Ishikawa (cell line): ENCODE results near the gene ATP6V1F.
A peak's percentile ranks its signal among the peaks of the same experiment; 100 is the strongest.

Experiments used
- CEBPB ChIP-seq: IDR thresholded peaks from 2 replicates; pipeline ENCODE4 v1.6.1; 2012
- CREB1 ChIP-seq: IDR thresholded peaks from 2 replicates; pipeline ENCODE4 v1.6.1; 2012; ENCODE audit warnings: low read depth
- EGR1 ChIP-seq: IDR thresholded peaks from 2 replicates; pipeline ENCODE4 v1.6.1; 2012
- EP300 ChIP-seq: IDR thresholded peaks from 2 replicates; pipeline ENCODE4 v1.6.1; 2012; ENCODE audit warnings: borderline replicate concordance
- FOXM1 ChIP-seq: IDR thresholded peaks from 2 replicates; pipeline ENCODE4 v1.6.1; 2012; ENCODE audit warnings: low read depth, borderline replicate concordance
- NFIC ChIP-seq: IDR thresholded peaks from 2 replicates; pipeline ENCODE4 v1.6.1; 2012
- RAD21 ChIP-seq: IDR thresholded peaks from 2 replicates; pipeline ENCODE4 v1.6.1; 2012; ENCODE audit warnings: low read depth
- TAF1 ChIP-seq: IDR thresholded peaks from 2 replicates; pipeline ENCODE4 v1.6.1; 2012; ENCODE audit warnings: low read depth, mild to moderate bottlenecking
- TCF12 ChIP-seq: IDR thresholded peaks from 2 replicates; pipeline ENCODE4 v1.6.1; 2012; ENCODE audit warnings: low read depth
- TEAD4 ChIP-seq: IDR thresholded peaks from 2 replicates; pipeline ENCODE4 v1.6.1; 2012
- YY1 ChIP-seq: IDR thresholded peaks from 2 replicates; pipeline ENCODE4 v1.6.1; 2012; ENCODE audit warnings: low read depth
- ZBTB7A ChIP-seq: IDR thresholded peaks from 2 replicates; pipeline ENCODE4 v1.6.1; 2012; ENCODE audit warnings: low read depth
- TF ChIP-seq, protein P1 (sequence below): IDR thresholded peaks from 2 replicates; pipeline ENCODE4 v1.6.1; 2012
- TF ChIP-seq, protein P2 (sequence below): IDR thresholded peaks from 2 replicates; pipeline ENCODE4 v1.6.1; 2012
- TF ChIP-seq, protein P3 (sequence below): IDR thresholded peaks from 2 replicates; pipeline ENCODE4 v1.6.1; 2012; ENCODE audit warnings: low read depth, mild to moderate bottlenecking

The ATP6V1F gene

DNA sequence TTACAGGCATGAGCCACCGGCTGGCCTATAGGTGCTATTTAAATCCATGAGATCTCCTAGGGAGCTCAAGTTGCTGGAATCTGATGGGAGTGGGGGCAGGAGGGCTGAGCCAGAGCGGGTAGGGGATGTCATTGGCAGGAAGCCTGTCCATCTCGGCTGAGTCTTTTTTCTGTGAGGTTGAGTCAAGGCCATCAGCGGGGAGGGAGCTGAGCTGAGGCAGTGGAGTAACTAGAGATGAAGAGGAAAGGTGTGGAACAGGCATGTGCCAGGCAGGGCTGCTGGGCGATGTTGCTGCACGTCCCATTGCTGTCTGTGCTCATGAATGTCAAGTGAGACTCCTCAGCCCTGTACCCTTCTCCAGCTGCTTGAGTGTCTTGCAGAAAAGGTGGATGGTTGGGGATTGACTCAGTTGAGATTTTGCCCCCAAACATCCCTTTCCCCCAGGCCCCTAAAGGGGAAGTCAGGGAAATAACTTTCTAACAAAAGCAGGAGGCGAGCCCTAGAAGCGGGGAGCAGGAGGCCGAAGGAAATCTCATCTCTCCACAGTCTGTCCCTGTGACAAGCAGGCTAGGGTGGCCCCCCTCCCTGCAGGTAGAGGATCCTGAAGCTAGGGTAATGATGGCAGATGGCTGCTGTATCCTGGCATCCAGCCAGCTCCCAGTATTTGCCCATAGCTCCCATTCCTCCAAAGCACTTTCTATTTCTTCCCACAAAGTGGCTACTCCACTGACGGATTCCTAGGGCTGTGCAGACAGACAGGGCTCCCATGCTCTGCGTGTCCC, 5.4 kb downstream of the ATP6V1F start:
- TF ChIP-seq NFIC (peak; percentile 29; the same call in 1 of the 2 replicates), YY1 (no peak), TCF12 (peak; percentile 16; the same call in 1 of the 2 replicates)

DNA sequence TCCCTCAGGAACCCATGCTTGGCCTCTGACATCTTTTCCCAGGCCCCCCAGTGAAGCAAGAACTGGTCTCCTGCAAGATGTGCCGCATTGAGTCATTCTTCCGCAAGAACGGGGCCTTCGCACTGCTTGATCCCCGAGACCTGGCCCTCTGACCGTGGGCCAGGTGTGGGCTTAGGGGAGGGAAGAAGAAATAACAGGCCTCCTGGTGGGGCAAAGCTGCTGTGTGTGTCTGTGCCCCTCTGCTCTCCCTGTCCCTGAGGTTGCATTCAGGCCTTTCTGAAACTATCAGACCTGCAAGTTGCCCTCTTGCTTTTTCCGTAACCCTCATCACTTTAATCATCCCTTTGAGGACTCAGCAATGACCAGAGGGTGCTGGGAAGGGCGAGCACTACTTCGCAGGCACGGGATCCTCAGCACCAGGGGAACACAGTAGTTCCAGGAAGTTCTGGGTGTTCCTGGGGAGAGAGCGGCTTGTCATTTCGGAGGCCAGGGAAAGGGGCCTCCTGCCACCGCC, 6.0 kb downstream of the ATP6V1F start:
- TF ChIP-seq FOXM1 (no peak), TEAD4 (no peak)

DNA sequence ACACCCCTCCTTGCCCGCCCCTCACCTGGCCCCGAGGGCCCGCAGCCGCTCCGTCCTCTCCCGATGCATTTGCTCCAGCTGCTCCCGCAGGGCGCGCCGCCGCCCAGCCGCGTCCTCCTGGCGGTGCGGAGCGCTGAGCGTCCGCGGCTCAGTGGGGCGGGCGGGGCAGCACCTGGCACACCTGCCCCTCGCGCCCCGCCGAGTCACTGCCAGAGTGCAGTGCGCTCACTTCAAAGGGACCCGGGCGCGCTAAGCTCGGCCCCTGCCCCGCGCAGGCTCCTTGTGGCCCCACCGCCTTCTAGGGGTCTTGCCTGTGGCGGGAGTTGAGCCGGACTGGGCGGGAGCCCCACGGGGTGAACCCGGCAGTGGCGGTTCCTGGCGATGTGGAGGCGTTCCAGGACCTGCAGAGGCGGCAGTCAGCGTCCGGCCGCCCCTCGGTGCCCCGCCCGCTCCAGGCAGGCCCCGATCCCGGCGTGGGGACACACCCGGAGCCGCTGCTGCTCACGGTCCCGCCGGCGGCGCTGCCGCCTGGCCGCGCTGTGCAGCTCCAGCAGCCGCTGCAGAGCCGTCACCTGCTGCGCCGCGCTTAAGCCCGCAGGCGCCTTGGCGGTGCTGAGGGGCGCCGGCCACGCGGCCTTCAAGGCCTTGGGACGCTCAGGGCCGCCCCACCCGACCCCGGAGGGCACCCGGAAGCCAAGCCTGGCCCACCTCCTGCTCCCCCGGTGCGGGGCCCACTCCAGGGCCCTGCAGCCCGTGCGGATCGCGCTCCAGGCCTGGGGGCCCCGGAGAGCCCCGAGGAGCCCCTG, 6.7 kb downstream of the ATP6V1F start:
- TF ChIP-seq, protein P1, sequence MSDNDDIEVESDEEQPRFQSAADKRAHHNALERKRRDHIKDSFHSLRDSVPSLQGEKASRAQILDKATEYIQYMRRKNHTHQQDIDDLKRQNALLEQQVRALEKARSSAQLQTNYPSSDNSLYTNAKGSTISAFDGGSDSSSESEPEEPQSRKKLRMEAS, result peak; percentile 47; the same call in 1 of the 2 replicates
- TF ChIP-seq EP300 (no peak), CEBPB (no peak), EGR1 (no peak), FOXM1 (no peak), TCF12 (peak; percentile 2; the same call in 1 of the 2 replicates), ZBTB7A (peak; percentile 64; the same call in 1 of the 2 replicates), NFIC (no peak), RAD21 (no peak), CREB1 (no peak), YY1 (0 out of 2 replicates have a peak, but pooled peaks have one; percentile 6), TEAD4 (no peak)
- TF ChIP-seq, protein P2, sequence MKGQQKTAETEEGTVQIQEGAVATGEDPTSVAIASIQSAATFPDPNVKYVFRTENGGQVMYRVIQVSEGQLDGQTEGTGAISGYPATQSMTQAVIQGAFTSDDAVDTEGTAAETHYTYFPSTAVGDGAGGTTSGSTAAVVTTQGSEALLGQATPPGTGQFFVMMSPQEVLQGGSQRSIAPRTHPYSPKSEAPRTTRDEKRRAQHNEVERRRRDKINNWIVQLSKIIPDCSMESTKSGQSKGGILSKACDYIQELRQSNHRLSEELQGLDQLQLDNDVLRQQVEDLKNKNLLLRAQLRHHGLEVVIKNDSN, result no peak
- TF ChIP-seq, protein P3, sequence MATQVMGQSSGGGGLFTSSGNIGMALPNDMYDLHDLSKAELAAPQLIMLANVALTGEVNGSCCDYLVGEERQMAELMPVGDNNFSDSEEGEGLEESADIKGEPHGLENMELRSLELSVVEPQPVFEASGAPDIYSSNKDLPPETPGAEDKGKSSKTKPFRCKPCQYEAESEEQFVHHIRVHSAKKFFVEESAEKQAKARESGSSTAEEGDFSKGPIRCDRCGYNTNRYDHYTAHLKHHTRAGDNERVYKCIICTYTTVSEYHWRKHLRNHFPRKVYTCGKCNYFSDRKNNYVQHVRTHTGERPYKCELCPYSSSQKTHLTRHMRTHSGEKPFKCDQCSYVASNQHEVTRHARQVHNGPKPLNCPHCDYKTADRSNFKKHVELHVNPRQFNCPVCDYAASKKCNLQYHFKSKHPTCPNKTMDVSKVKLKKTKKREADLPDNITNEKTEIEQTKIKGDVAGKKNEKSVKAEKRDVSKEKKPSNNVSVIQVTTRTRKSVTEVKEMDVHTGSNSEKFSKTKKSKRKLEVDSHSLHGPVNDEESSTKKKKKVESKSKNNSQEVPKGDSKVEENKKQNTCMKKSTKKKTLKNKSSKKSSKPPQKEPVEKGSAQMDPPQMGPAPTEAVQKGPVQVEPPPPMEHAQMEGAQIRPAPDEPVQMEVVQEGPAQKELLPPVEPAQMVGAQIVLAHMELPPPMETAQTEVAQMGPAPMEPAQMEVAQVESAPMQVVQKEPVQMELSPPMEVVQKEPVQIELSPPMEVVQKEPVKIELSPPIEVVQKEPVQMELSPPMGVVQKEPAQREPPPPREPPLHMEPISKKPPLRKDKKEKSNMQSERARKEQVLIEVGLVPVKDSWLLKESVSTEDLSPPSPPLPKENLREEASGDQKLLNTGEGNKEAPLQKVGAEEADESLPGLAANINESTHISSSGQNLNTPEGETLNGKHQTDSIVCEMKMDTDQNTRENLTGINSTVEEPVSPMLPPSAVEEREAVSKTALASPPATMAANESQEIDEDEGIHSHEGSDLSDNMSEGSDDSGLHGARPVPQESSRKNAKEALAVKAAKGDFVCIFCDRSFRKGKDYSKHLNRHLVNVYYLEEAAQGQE, result no peak

DNA sequence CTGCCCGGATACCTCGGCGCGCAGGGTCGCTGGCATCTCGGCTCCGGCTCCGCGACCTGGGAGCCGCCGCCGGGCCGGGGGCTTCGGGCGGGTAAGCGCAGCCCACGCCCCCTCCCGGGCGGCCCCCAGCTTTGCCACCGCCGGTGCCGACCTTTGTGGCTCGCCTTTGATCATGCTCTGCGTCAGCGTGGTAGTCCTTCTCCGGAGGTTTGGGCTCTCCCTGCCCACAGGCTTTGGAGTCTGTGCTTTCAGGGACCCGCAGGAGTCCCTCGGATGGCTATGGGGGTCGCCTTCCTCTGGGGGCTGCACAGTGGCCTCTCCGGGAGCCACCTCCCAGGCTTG, 7.3 kb downstream of the ATP6V1F start:
- no peak for TF ChIP-seq EP300

DNA sequence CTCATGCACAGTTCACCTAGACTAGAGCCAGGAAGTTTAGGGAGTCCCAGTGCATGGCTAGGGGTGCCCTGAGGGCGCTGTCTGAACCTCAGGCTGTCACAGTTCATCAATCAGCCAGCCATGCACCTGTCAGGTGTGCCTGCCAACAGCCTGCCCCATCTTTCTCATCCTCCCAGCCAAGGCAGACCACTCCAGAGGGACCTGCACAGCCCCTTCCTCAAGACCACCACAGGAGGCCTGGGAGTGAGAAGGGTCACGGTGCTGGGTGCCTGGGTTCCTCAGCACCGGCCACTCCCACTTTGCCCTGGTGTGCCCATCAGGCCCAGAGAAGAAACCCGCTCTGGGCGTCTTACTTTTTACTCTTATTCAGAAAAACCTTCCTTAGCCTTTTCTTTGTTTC, 8.4 kb downstream of the ATP6V1F start:
- TF ChIP-seq RAD21 (no peak), NFIC (no peak), TAF1 (no peak), CREB1 (no peak), FOXM1 (no peak), TCF12 (no peak), CEBPB (no peak), YY1 (no peak), ZBTB7A (no peak)
- TF ChIP-seq, protein P1, result no peak
- TF ChIP-seq, protein P3, result no peak

DNA sequence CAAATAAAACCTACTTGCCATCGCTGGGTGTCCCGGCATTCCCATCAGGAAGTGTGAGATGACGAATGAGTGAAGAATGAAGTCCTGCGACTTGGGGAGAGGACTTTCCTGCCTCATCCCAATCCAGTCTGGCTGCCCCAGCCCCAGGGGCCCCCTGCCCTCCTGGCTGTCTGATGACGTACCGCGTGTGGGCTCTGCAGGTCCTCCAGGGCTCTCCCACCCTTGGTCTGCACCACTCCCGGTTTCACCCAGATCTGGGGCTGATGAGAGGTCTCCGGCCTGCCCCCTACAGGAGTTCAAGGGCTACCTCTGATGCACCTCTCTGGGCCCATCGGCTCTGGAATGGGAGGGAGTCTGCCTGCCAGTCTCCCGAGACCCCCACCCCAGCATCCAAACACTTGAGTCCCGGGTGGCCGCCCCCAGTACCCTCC, 9.8 kb downstream of the ATP6V1F start:
- TF ChIP-seq, protein P1, result no peak
- no peak for TF ChIP-seq NFIC
- no peak for TF ChIP-seq CEBPB
- no peak for TF ChIP-seq EGR1
- no peak for TF ChIP-seq TCF12
- TF ChIP-seq, protein P3, result no peak
- no peak for TF ChIP-seq RAD21
- TF ChIP-seq CREB1, result no peak
- no peak for TF ChIP-seq TEAD4
- no peak for TF ChIP-seq FOXM1
- no peak for TF ChIP-seq YY1
- TF ChIP-seq, protein P2, result no peak
- no peak for TF ChIP-seq TAF1
